GM21825 (cell line): ENCODE data around the gene C19orf33.
A peak's percentile ranks its signal among the peaks of the same experiment; 100 is the strongest.
"Not testable (repeated sequence)": the region's sequence is repeated elsewhere in the genome, so short reads cannot be mapped to it uniquely, and the experiment has no call there.

Experiments used
- ATAC-seq: cut with Tn5 transposase; IDR thresholded peaks from one replicate; pipeline ENCODE4 v1.9.1; 2021; ENCODE audit warnings: mild to moderate bottlenecking, moderate library complexity; ENCODE audit not compliant: unreplicated experiment

Gene C19orf33

DNA sequence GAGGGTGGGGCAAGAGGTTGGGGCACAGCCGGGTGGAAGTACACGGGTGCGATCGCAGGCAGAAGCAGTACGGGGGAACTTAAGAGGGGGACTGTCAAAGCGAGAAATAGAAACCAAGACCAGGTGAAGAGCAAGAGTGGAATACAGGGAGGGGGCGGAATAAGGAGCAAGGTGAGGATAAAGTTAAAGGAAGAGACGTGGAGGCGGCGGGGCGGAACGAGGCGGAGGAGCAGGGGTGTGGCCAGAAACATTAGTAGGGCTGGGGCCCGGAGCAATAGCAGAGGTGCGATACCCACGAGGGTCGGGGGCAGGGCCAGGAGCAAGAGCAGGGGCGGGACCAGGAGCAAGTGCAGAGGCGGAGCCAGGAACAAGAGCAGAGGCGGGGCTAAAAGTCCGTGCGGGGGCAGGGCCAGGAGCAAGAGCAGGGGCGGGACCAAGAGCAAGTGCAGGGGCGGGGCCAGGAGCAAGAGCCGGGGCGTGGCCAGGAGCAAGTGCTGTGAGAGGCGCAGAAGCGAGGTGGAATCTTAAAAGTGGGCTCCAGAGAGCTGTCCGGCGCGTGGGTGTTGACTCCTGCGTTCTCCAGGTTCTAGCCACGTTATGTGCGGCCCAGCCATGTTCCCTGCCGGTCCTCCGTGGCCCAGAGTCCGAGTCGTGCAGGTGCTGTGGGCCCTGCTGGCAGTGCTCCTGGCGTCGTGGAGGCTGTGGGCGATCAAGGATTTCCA lies 32.7 kb downstream of the C19orf33 start:
- peak; percentile 48 for ATAC-seq

DNA sequence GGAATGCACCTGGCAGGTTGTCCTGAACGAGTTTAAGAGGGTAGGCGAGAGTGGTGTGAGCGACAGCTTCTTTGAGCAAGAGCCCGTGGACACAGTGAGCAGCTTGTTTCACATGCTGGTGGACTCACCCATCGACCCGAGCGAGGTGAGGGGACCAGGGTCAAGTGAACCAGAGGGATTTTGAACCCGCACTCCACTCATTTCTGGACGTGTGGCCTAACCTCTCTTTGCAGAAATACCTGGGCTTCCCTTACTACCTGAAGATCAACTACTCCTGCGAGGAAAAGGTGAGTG lies 33.3 kb downstream of the C19orf33 start:
- ATAC-seq = no peak

DNA sequence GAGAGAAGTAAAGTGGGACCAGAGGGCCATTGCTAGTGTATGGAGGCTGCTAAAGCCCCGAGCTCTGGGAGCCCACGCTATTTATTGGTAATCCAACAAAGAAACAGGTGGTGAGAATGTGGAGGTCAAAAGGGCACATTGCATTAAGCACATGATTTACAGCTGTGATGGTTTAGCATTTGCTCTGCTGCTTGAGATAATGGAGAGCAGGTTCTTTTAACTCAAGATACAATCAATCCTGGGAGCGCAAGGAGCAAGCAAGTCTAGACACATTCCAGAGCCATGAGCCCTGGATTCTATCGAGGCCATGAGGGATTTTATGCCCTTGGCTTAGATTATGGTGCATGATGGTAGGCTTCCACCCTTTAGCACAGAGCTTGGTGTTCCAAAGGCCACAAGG lies 35.0 kb downstream of the C19orf33 start:
- not testable (repeated sequence) for ATAC-seq

DNA sequence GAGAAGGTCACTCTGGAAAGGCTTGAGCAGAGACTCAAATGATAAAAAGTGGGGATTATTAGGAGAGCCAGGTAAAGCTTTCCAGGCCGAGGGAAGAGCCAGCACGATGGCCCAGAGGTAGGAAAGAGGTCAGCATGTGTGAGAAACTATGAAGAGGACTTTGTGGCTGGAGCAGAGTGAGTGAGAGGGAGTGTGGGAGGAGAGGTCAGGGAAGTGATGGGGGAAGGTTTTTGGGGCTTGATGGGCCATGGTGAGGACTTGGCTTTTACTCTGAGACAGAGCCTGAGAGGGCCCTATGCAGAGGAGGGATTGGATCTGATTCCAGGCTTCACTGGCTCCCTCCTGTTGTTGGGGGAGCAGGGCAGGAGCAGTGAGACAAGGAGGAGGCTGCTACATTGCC lies 36.9 kb downstream of the C19orf33 start:
- ATAC-seq = no peak

DNA sequence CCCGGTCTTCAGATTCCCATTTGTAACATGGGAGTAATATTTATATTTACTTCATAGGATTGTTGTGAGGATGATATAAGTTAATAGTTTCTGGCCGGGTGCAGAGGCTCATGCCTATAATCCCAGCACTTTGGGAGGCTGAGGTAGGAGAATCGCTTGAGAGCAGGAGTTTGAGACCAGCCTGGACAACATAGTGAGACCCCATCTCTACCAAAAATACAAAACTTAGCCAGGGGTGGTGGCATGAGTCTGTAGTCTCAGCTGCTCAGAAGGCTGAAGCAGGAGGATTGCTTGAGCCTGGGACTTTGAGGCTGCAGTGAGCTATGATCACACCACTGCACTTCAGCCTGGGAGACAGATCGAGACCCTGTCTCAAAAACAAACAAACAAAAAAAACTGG lies 42.8 kb downstream of the C19orf33 start:
- ATAC-seq = no peak

DNA sequence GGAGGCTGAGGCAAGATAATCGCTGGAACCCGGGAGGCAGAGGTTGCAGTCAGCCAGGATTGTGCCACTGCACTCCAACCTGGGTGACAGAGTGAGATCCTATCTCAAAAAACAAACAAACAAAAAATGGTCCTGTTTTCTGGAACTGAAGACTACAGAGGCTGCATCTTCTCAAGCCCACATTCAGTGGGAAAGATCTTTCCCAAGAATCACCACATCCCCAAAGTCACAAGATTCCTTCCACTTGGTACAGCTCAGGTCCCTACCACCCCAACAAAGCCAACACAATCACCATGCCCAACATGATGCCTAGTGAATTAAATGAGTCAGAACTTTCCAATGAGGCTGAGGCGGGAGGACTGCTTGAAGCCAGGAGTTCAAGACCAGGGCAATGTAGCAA lies 46.8 kb downstream of the C19orf33 start:
- ATAC-seq = no peak

DNA sequence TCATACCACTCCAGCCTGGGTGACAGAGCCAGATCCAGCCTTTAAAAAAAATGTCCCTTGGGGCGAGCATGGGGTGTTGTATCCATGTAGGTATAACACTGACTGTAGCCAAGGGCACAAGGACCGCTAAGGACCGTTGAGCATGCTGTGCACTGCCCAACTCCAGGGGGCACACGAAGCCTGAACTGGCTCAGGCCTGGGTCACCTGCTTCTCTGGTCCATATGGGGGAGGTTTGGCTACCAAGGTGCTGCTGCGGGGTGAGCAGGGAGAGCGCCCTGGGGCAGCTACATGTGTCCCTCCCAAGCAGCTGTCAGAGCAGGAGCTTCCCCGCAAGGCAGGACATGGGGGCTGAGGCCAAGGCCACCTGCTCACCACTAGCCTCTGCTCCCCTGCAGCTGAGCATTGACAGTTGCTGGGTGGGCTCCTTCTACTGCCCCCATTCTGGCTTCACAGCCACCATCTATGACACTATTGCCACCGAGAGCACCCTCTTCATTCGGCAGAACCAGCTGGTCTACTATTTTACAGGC lies 47.9 kb downstream of the C19orf33 start:
- no peak for ATAC-seq

DNA sequence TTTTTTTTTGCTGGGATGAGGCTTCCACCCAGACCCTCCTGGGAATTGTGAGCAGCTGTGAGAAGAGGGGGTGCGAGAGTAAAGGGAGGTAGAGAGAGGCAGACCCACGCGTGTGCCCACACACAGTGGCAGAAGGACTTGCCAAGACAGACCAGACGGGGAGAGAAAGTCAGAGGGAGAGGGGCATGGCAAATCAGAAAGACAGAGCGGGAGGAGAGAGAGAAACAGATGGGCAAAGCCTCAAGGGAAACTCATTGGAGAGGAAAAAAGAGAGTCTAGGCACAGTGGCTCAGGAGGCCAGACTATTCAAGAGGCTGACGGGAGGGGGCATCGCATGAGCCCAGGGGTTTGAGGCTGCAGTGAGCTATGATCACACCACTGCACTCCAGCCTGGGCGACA lies 48.6 kb downstream of the C19orf33 start:
- no peak for ATAC-seq
